OCI-M2 (cell line): ENCODE results near the gene FAM217A.

Source experiments
- DNase-seq: peaks from one replicate; lab custom pipeline; 2025; ENCODE audit not compliant: unreplicated experiment; lab: John Stamatoyannopoulos, UW

The FAM217A gene

GRCh38 chr6:4021854-4022695, 56.9 kb downstream of the FAM217A start:
- no peak for DNase-seq

- DNase-seq: peak; percentile 84
Measured at GRCh38 chr6:4021133-4021853, 57.6 kb downstream of the FAM217A start.

GRCh38 chr6:4020822-4021132, 58.2 kb downstream of the FAM217A start:
- DNase-seq: no peak

- DNase-seq: no peak
Measured at GRCh38 chr6:4018924-4019236, 60.1 kb downstream of the FAM217A start.
